HG03571 (cell line): ENCODE results near the gene PKDCC.
A peak's percentile ranks its signal among the peaks of the same experiment; 100 is the strongest.

Experiments used
- ATAC-seq: cut with Tn5 transposase; IDR thresholded peaks from one replicate; pipeline ENCODE4 v1.9.1; 2021; ENCODE audit not compliant: unreplicated experiment

PKDCC gene

DNA sequence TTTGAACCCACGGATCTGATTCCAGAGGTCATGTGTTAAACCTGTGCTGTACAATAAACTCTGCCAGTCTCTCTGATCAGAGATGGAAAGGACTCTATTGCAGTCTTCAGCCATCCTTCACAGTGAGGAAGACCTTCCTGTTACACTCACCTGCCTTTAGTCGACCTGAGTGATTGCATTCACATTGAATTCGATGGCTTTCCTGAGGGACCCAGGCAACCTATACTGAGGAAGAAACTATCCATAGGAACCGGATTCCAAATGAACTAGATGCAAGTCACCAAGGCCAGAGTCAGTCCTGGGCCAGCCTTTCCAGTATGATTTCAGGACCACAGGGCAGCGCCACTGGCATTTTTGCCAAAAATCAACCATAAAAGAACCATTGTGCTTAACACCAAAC, 56.8 kb downstream of the PKDCC start:
- ATAC-seq = no peak

DNA sequence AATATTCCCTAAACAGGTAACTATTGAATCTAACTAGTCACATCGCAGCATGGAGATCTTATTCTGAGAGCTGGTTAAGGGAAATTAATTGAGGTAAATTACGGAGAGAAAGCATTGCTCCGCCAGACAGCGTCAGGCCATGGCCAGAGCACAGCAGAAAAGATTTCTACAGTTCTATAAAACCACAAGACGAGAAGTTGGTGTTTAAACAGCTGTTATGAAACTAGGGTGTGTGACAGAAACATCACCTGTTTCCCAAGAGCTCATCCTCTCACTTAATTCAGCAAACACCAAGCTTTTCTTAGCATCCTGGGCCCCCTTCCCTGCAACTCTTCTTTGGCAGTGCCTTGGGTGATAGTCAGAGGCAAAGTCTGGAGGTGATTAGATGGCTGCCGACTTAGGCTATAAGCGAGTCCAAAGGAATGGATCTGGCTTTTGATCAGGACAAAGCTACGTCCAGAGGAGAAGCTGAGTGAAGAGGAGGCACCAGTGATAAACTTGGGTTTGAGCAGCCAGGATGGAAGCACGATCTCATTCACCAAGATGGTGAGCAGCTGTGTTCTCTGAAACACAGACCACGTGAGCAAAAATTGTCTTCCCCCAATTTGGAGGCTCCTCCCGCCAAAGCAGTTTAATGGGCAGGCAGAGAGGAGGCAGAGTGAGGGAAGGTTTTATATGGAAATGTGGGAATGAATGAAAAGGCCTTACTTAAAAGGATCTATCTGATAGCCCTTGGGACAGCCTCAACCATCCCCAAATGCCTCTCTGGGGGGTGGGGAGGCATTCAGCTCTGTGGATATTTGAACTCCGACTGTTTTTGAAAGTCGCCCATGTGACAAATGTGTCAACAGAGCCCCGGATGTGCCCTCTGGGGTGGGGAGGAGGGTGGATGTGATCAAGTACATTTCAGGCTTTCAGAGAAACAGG, 57.8 kb downstream of the PKDCC start:
- peak; percentile 50 for ATAC-seq

DNA sequence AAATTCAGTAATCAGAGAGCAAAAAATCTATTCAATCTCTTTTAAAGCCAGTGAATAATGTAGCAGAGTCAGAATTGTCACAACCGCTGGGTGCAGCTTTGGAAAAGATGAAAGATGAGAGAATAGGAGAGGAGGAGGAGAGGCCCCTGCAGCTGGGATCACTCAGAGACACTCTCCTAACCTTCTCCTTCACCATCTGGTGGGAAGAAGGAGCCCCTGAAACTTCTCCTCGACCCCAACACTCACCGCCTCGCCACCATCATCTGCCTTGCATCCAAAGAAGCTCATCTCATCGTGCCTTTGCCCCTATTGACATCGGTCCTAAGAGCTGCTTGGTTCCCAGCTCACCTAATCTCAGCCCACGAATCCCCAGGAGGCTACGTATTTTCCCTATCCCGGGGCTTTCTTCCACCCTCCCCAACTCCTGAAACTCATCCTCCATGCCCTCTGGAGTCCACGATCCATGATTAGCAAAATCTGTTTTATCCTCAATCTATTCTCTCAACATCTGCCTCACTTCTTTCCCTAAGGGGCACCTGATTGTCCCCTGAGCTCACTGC, 58.5 kb downstream of the PKDCC start:
- no peak for ATAC-seq

DNA sequence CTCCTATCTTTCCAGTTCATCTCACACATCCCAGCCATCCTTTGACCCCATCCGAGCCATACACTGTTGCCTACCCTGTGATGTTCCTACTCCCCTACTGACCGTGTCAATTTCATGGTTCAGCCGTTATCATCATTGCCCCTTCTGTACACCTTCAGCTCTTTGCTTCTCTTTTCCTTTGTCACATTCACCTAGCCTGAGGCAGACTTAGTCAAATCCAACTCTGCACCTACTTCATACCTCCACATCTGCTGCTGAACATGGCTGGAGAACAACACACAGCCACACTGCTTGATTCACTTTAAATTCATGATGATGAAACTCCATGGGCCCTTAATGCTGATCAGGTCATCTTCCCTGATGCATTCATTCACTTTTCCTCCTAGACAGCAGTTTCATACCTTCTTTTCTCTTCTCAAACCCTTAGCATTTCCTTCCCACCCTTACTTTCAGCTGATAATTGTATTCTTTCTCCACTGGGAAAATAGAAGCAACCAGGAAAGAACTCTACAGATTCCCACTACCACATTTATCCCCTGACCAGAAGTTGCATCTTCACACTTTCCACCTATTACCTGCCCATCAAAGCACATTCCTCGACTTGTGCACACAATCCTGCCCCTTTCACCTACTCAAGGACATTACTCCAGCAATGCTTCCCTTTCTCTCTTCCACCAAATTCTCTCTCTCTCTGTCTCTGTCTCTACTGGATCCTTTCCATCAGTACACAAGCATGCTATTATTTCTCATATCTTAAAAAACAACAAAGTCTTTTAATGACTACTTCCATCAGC, 59.6 kb downstream of the PKDCC start:
- ATAC-seq = no peak
